ENCODE results near the gene SLC4A5.

DNA sequence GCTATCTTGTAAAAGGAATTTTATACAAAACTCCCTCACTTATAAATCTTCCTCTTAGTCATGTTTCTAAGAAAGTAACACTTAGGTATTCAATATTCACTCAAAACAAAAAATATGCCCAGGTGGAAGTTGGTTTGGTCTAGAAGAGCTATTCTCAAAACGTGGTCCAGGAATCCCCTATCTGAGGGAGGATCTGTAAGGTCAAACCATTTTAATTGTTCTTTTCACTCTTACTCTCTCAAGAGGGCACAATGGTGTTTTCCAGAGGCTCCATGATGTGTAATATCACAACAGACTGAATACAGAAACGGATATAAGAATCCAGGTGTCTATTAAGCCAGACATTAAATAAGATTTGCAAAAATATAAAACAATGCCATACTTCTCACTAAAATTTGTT lies 174.5 kb downstream of the SLC4A5 start:
- TF ChIP-seq USF1 (IDR thresholded peaks at IDR 0.05) (no peak), FOXM1 (IDR thresholded peaks at IDR 0.05; ENCODE audit: borderline replicate concordance, low read depth) (no peak), RAD21 (IDR thresholded peaks at IDR 0.05; ENCODE audit: low read depth) (no peak), EP300 (IDR thresholded peaks at IDR 0.05; ENCODE audit: borderline replicate concordance) (no peak), CEBPB (IDR thresholded peaks at IDR 0.05) (no peak), ZBTB7A (IDR thresholded peaks at IDR 0.05; ENCODE audit: low read depth) (no peak), YY1 (IDR thresholded peaks at IDR 0.05; ENCODE audit: low read depth) (no peak), EGR1 (IDR thresholded peaks at IDR 0.05) (no peak), TEAD4 (IDR thresholded peaks at IDR 0.05) (no peak), REST (IDR thresholded peaks at IDR 0.05; ENCODE audit: low read depth) (no peak), TAF1 (IDR thresholded peaks at IDR 0.05; ENCODE audit: low read depth) (no peak), MAX (IDR thresholded peaks at IDR 0.05) (no peak)
